Keratinocyte (primary cell): ENCODE results near the gene B4GALT3. TPM values are rescaled to one million over a fixed set of nuclear protein-coding genes. Genes with fewer than 3 reads are reported as not detected.

Experiments
- DNase-seq: peaks from one replicate; pipeline ENCODE4 v3.0.0-alpha.2; 2011; ENCODE audit warnings: low read depth, missing footprints, low spot score
- FAIRE-seq: peaks from 2 replicates; lab custom pipeline; 2011; peaks lifted over from hg19 to GRCh38; lab: Jason Lieb, UNC
- H2AFZ ChIP-seq: 2 replicates; pipeline ENCODE4 v1.6.0; 2012; ENCODE audit warnings: low read length, control low read depth, inconsistent platforms; ENCODE audit not compliant: control insufficient read depth
- H3K27ac ChIP-seq: 2 replicates; pipeline ENCODE4 v1.5.1; 2011; ENCODE audit warnings: low read length; ENCODE audit not compliant: control insufficient read depth, insufficient read depth
- H3K27me3 ChIP-seq: 3 replicates; pipeline ENCODE4 v1.6.0; 2011; ENCODE audit warnings: low read length; ENCODE audit not compliant: control insufficient read depth, insufficient read depth; ENCODE audit errors: extremely low read depth
- H3K36me3 ChIP-seq, 2 experiments: 2 replicates in 1 of 2; 3 replicates in 1 of 2; pipeline ENCODE4 v1.5.1; 2011; ENCODE audit warnings: low read length in 2 of 2, mild to moderate bottlenecking in 1 of 2; ENCODE audit not compliant: control insufficient read depth in 2 of 2, insufficient read depth in 2 of 2; ENCODE audit errors: extremely low read depth in 1 of 2
- H3K4me1 ChIP-seq: 3 replicates; pipeline ENCODE4 v1.5.1; 2011; ENCODE audit warnings: low read length; ENCODE audit not compliant: control insufficient read depth, insufficient read depth; ENCODE audit errors: extremely low read depth
- H3K4me2 ChIP-seq: 3 replicates; pipeline ENCODE4 v1.6.0; 2011; ENCODE audit warnings: low read depth, low read length; ENCODE audit not compliant: control insufficient read depth, insufficient read depth; ENCODE audit errors: extremely low read depth
- H3K4me3 ChIP-seq, 3 experiments: fragments of 200-600 bp in 1 of 3; sonication (generic) in 1 of 3; 2 replicates in 2 of 3; 3 replicates in 1 of 3; pipeline ENCODE4 v1.5.1; 2011 to 2016; ENCODE audit warnings: low read length in 3 of 3, mild to moderate bottlenecking in 3 of 3, control low read depth in 2 of 3, inconsistent platforms in 1 of 3, low read depth in 1 of 3, mixed read lengths in 1 of 3, mixed run types in 1 of 3, moderate library complexity in 1 of 3; ENCODE audit not compliant: control insufficient read depth in 2 of 3, insufficient read depth in 2 of 3; ENCODE audit errors: extremely low read depth in 1 of 3
- H3K79me2 ChIP-seq: 2 replicates; pipeline ENCODE4 v1.6.0; 2012; ENCODE audit warnings: low read length; ENCODE audit not compliant: control insufficient read depth, insufficient read depth
- H3K9ac ChIP-seq: 3 replicates; pipeline ENCODE4 v1.6.0; 2011; ENCODE audit warnings: low read length; ENCODE audit not compliant: control insufficient read depth, insufficient read depth; ENCODE audit errors: extremely low read depth
- H3K9me1 ChIP-seq: 3 replicates; pipeline ENCODE4 v1.6.0; 2011; ENCODE audit warnings: low read length; ENCODE audit not compliant: control insufficient read depth, insufficient read depth; ENCODE audit errors: extremely low read depth
- H3K9me3 ChIP-seq: 2 replicates; pipeline ENCODE4 v1.5.1; 2012; ENCODE audit warnings: low read depth, low read length; ENCODE audit not compliant: control insufficient read depth
- H4K20me1 ChIP-seq: 3 replicates; pipeline ENCODE4 v1.6.0; 2011; ENCODE audit warnings: low read length; ENCODE audit not compliant: control insufficient read depth, insufficient read depth; ENCODE audit errors: extremely low read depth
- EZH2 ChIP-seq: IDR thresholded peaks from one replicate; pipeline ENCODE4 v1.6.1; 2012; ENCODE audit warnings: inconsistent platforms, mild to moderate bottlenecking, low read length, moderate library complexity
- dilution Hi-C: fragments of 300-500 bp; cut with MboI; formaldehyde crosslinking; loops from one replicate; pipeline ENCODE4 v1.7.0; 2020; ENCODE audit warnings: low sequenced_read_pairs; ENCODE audit not compliant: extremely low pct_ligation_motif_present
- polyA plus RNA-seq, 5 experiments: library from polyadenylated mRNA; depleted of rRNA in 3 of 5; stranded (reverse) in 3 of 5; stranded (forward) in 1 of 5; unstranded in 1 of 5; fragments of >200 nt; gene quantifications; 1 replicate in 1 of 5; 2 replicates in 3 of 5; 3 replicates in 1 of 5; pipeline versions ENCODE4 v1.2.1 to v1.2.3, GENCODE V29; 2011 to 2012; ENCODE audit warnings: missing spikeins in 2 of 5, low read depth in 1 of 5, low replicate concordance in 1 of 5
- TF ChIP-seq, protein P1 (sequence below), 3 experiments: IDR thresholded peaks in 1 of 3; conservative IDR thresholded peaks in 1 of 3; optimal IDR thresholded peaks in 1 of 3; 2 replicates in 2 of 3; 3 replicates in 1 of 3; pipeline versions ENCODE3 to v1.5.1; 2011; ENCODE audit warnings: low read length in 3 of 3, mild to moderate bottlenecking in 3 of 3, moderate library complexity in 2 of 3, control low read depth in 1 of 3, inconsistent platforms in 1 of 3; ENCODE audit not compliant: insufficient read depth in 2 of 3; ENCODE audit errors: extremely low read depth in 1 of 3

Gene B4GALT3
- polyA plus RNA-seq, 1 donor (not counting 4 experiments of a cell fraction or from before 2014, with no cell fraction given), result 19.1 TPM

DNA sequence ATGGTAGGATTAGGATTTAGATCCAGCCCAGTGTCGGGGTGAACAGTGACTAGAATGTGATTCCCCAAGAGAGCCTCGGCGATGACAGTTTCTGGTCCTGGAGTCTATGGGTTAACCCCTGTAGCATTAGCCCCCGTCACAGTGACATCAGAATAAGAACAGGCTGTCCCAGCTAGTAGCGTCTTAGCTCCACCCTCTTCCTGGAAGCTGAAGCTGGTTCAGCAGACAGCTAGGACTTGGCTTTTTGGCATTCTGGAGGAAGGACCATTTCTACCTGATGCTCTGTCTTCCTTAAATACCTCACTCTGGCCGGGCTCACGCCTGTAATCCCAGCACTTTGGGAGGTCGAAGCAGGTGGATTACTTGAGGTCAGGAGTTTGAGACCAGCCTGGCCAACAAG, 29.9 kb upstream of the B4GALT3 start:
- peaks cover 3% of the 10 kb centered on the region for H3K4me1 ChIP-seq
- no peaks in the 10 kb centered on the region for H4K20me1 ChIP-seq
- H3K79me2 ChIP-seq, result peaks cover 21% of the 10 kb centered on the region
- H3K9me1 ChIP-seq, result no peaks in the 10 kb centered on the region
- dilution Hi-C loops, result no loop called here
- peaks cover 22 to 40% of the 10 kb centered on the region in 2 experiments for H3K36me3 ChIP-seq
- DNase-seq, result no peak
- no peak overlapping the region for H3K27ac ChIP-seq
- H3K4me3 ChIP-seq, result no peak overlapping the region
- no peaks in the 10 kb centered on the region for H3K9me3 ChIP-seq
- H2AFZ ChIP-seq, result no peak overlapping the region
- H3K9ac ChIP-seq, result no peak overlapping the region
- H3K4me2 ChIP-seq, result no peak overlapping the region
- no peak for TF ChIP-seq EZH2
- TF ChIP-seq, protein P1, sequence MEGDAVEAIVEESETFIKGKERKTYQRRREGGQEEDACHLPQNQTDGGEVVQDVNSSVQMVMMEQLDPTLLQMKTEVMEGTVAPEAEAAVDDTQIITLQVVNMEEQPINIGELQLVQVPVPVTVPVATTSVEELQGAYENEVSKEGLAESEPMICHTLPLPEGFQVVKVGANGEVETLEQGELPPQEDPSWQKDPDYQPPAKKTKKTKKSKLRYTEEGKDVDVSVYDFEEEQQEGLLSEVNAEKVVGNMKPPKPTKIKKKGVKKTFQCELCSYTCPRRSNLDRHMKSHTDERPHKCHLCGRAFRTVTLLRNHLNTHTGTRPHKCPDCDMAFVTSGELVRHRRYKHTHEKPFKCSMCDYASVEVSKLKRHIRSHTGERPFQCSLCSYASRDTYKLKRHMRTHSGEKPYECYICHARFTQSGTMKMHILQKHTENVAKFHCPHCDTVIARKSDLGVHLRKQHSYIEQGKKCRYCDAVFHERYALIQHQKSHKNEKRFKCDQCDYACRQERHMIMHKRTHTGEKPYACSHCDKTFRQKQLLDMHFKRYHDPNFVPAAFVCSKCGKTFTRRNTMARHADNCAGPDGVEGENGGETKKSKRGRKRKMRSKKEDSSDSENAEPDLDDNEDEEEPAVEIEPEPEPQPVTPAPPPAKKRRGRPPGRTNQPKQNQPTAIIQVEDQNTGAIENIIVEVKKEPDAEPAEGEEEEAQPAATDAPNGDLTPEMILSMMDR (optimal IDR thresholded peaks at IDR 0.05 in 1 of 3, IDR thresholded peaks at IDR 0.05 in 1 of 3, conservative IDR thresholded peaks at IDR 0.05 in 1 of 3; ENCODE audit: extremely low read depth in 1 of 3, insufficient read depth in 2 of 3, low read length in 3 of 3), result no peak
- FAIRE-seq, result no peak
- H3K27me3 ChIP-seq, result no peaks in the 10 kb centered on the region

DNA sequence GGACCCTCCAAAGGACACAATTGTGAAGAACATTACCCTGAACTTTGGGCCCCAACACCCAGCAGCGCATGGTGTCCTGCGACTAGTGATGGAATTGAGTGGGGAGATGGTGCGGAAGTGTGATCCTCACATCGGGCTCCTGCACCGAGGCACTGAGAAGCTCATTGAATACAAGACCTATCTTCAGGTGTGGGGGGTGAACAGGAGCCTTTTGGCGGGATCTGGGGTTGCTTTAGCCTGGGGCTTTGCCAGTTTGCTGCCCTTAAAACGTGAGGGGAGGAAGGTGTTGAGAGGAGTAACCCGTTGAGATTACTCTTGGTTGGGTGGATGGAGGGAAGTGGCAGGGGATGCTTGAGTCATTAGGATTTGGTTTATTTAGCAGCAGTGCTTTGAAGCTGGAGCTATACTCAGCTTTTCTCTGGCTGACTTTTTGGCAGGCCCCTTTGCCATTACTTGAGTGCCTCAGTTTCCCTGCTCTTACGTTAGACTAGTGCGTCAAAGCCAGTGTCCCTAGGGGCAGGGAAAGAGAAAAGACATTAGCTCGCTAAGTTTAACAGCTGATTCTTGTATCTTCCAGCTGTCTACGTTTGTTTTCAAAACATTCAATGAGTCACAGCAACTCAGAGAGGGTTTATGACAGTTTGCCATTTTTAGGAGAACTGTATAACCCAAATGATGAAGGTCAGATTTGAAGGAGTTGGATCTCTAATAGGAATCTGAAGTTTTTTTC, 29.3 kb upstream of the B4GALT3 start:
- Histone ChIP-seq H2AFZ (no peak overlapping the region), H3K79me2 (peaks cover 21% of the 10 kb centered on the region), H3K36me3 (peaks cover 20 to 35% of the 10 kb centered on the region in 2 experiments), H3K4me1 (peaks cover 7% of the 10 kb centered on the region), H3K9me1 (no peaks in the 10 kb centered on the region), H3K27me3 (no peaks in the 10 kb centered on the region), H4K20me1 (no peaks in the 10 kb centered on the region), H3K4me2 (no peak overlapping the region), H3K27ac (no peak overlapping the region), H3K4me3 (no peak overlapping the region), H3K9me3 (no peaks in the 10 kb centered on the region), H3K9ac (no peak overlapping the region)
- dilution Hi-C loops, result no loop called here
- FAIRE-seq (no peak), DNase-seq (no peak)
- TF ChIP-seq EZH2, result no peak
- TF ChIP-seq, protein P1 (optimal IDR thresholded peaks at IDR 0.05 in 1 of 3, IDR thresholded peaks at IDR 0.05 in 1 of 3, conservative IDR thresholded peaks at IDR 0.05 in 1 of 3; ENCODE audit: extremely low read depth in 1 of 3, insufficient read depth in 2 of 3, low read length in 3 of 3), result no peak
